ENCODE measurements around the gene CLDN19.
A peak's percentile ranks its signal among the peaks of the same experiment; 100 is the strongest.

CLDN19 gene

DNA sequence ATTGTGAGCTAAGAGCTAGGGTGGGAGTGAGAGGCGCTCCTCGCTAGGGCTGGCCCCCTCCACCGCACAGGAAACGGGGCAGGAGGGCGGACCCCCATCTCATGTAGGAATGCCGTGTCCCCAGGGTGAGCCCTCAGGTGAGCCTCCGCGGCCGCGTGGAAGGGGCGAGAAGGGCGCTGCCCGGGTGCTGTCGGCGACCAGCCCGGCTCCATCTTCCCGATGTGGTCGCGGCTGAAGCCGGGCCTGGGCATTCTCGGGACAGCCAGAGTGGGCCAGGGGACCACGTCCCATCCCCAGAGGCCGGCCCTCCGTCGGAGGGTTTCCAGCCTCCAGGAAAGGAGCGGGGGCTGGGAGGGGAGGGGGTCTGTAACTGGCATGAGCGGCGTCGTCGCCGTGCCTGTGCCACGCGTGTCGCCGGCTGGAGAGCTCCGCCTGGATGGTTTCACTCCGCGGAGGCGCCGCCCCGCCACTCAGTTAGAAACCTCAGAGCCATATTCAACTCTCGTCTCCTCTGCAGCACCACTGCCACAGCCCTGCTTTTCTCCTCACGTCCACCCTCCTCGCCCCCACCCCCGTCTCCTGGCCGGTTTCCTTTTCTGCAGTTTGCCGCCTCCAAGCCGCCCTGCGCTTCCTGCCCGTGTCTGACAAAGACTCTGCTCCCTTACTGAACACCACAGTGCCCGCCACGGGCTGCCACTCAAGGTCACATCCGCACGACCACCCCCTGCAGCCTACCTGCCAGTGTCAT, 45.1 kb upstream of the CLDN19 start, which contains the start of gene TMEM269:
TMEM269 (plus strand) TSS at position 46 of the 748 bp plus-strand sequence. CDS start 4,903 bp downstream, outside the sequence.
- H2AFZ ChIP-seq (ENCODE audit: low read length): no peak within 1 kb of the TSS
- peak within 1 kb of the TSS; percentile 17 for H3K14ac ChIP-seq (ENCODE audit: low read length)
- no peak within 1 kb of the TSS for H3K4me3 ChIP-seq (ENCODE audit: low read length in 2 of 2)
- WGBS, 2 donors (ENCODE audit: extremely low coverage in 2 of 2, insufficient read length in 2 of 2, insufficient replicate concordance in 1 of 2): no CpG with 5 or more reads among the region's 54 CpGs
- H3K4me1 ChIP-seq (ENCODE audit: control insufficient read depth in 2 of 2, insufficient read depth in 1 of 2, low read depth in 1 of 2, low read length in 2 of 2): peaks cover 0 to 2% of the 10 kb centered on the region in 2 donors
- H2BK15ac ChIP-seq (ENCODE audit: low read length): no peak within 1 kb of the TSS
- H2BK12ac ChIP-seq (ENCODE audit: low read length): no peak within 1 kb of the TSS
- no peak within 1 kb of the TSS for H4K91ac ChIP-seq (ENCODE audit: low read depth, low read length, poor library complexity)
- peak within 1 kb of the TSS; percentile 21 for H3K18ac ChIP-seq (ENCODE audit: low read length)
- H3K9ac ChIP-seq (ENCODE audit: low read depth, low read length, poor library complexity): peak within 1 kb of the TSS; percentile 55
- peak within 1 kb of the TSS; percentile 61 for H2AK5ac ChIP-seq (ENCODE audit: low read depth, low read length)
- peaks cover 9 to 42% of the 10 kb centered on the region in 2 donors for H3K36me3 ChIP-seq (replicated peaks in 1 of 2; ENCODE audit: control insufficient read depth in 2 of 2, insufficient read depth in 2 of 2, low read length in 2 of 2)
- no peak within 1 kb of the TSS for H3K4me2 ChIP-seq (ENCODE audit: insufficient read depth, low read length, poor library complexity, severe bottlenecking)
- H3K23ac ChIP-seq (ENCODE audit: low read depth, low read length, poor library complexity): peak within 1 kb of the TSS; percentile 44
- H2BK5ac ChIP-seq (ENCODE audit: low read length): peak within 1 kb of the TSS; percentile 78
- no peak within 1 kb of the TSS for H3K27ac ChIP-seq (replicated peaks; ENCODE audit: low read length)
- H2BK120ac ChIP-seq (ENCODE audit: low read depth, low read length): no peak within 1 kb of the TSS
- H3K27me3 ChIP-seq (ENCODE audit: control insufficient read depth in 3 of 3, insufficient read depth in 3 of 3, low read depth in 1 of 3, low read length in 3 of 3): peaks cover 0 to 2% (median 0%) of the 10 kb centered on the region in 3 experiments
- no peak within 1 kb of the TSS for H3K4ac ChIP-seq (ENCODE audit: low read length)
- DNase-seq (ENCODE audit: low spot score): no peak
- H4K8ac ChIP-seq (ENCODE audit: low read depth, low read length): no peak within 1 kb of the TSS
- H3K79me1 ChIP-seq (ENCODE audit: low read depth, low read length): no peaks in the 10 kb centered on the region
- H3K9me3 ChIP-seq (replicated peaks in 1 of 2; ENCODE audit: control insufficient read depth in 2 of 2, insufficient read depth in 1 of 2, low read depth in 1 of 2, low read length in 2 of 2): no peaks in the 10 kb centered on the region

DNA sequence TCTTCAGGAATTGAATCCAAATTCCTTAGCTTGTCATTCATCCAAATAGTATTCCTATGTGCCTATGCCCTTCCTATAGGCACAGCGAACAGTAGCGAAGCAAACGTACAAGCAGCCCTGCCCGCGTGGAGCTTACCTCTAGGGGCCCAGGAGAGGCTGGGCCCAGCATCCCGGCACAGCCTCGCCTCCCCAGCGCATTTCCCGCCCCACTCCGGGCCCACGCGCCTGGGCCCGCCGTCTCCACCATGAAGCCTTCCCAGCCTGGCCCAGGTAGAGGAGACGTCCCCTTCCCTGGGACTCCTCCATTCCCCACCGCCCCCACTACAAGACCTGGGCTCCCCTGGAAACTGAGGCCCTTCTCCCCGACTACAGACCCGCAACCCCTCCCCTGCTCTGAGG, 44.5 kb upstream of the CLDN19 start:
- peak overlapping the region; percentile 17 for H3K14ac ChIP-seq (ENCODE audit: low read length)
- H3K9me3 ChIP-seq (replicated peaks in 1 of 2; ENCODE audit: control insufficient read depth in 2 of 2, insufficient read depth in 1 of 2, low read depth in 1 of 2, low read length in 2 of 2): no peaks in the 10 kb centered on the region
- H3K9ac ChIP-seq (ENCODE audit: low read depth, low read length, poor library complexity): no peak overlapping the region
- no peak overlapping the region for H4K91ac ChIP-seq (ENCODE audit: low read depth, low read length, poor library complexity)
- H3K4me3 ChIP-seq (ENCODE audit: low read length in 2 of 2): no peak overlapping the region
- H3K23ac ChIP-seq (ENCODE audit: low read depth, low read length, poor library complexity): no peak overlapping the region
- H3K4ac ChIP-seq (ENCODE audit: low read length): no peak overlapping the region
- H2BK120ac ChIP-seq (ENCODE audit: low read depth, low read length): no peak overlapping the region
- no CpG with 5 or more reads among the region's 18 CpGs for WGBS, 2 donors (ENCODE audit: extremely low coverage in 2 of 2, insufficient read length in 2 of 2, insufficient replicate concordance in 1 of 2)
- no peak overlapping the region for H2BK12ac ChIP-seq (ENCODE audit: low read length)
- H3K18ac ChIP-seq (ENCODE audit: low read length): peak overlapping the region; percentile 21
- peaks cover 0 to 2% (median 0%) of the 10 kb centered on the region in 3 experiments for H3K27me3 ChIP-seq (ENCODE audit: control insufficient read depth in 3 of 3, insufficient read depth in 3 of 3, low read depth in 1 of 3, low read length in 3 of 3)
- no peaks in the 10 kb centered on the region for H3K79me1 ChIP-seq (ENCODE audit: low read depth, low read length)
- peaks cover 9 to 47% of the 10 kb centered on the region in 2 donors for H3K36me3 ChIP-seq (replicated peaks in 1 of 2; ENCODE audit: control insufficient read depth in 2 of 2, insufficient read depth in 2 of 2, low read length in 2 of 2)
- H4K8ac ChIP-seq (ENCODE audit: low read depth, low read length): no peak overlapping the region
- peaks cover 0 to 2% of the 10 kb centered on the region in 2 donors for H3K4me1 ChIP-seq (ENCODE audit: control insufficient read depth in 2 of 2, insufficient read depth in 1 of 2, low read depth in 1 of 2, low read length in 2 of 2)
- no peak overlapping the region for H2AFZ ChIP-seq (ENCODE audit: low read length)
- H2BK5ac ChIP-seq (ENCODE audit: low read length): peak overlapping the region; percentile 78
- H2BK15ac ChIP-seq (ENCODE audit: low read length): no peak overlapping the region
- H2AK5ac ChIP-seq (ENCODE audit: low read depth, low read length): peak overlapping the region; percentile 61
- no peak overlapping the region for H3K27ac ChIP-seq (replicated peaks; ENCODE audit: low read length)
- DNase-seq (ENCODE audit: low spot score): no peak
- no peak overlapping the region for H3K4me2 ChIP-seq (ENCODE audit: insufficient read depth, low read length, poor library complexity, severe bottlenecking)

DNA sequence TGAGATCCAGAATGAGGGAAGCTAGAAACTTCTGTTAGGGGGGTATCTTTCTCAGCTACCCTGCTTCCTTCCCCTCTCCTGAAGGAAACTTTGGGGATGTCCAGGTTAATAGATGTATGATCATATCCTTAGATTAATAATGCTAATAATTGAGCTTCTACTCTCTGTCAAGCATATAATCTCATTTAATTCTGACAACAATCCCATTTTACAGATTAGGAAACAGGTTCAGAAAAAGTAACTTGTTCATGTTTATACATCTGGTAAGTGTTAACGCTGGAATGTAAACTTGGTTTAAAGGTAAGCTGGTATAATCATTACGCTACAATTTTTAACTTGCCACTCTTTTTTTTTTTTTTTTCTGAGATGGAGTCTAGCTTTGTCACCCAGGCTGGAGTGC, 43.1 kb upstream of the CLDN19 start:
- Histone ChIP-seq H2AFZ (ENCODE audit: low read length) (no peak overlapping the region), H2BK12ac (ENCODE audit: low read length) (no peak overlapping the region), H3K79me1 (ENCODE audit: low read depth, low read length) (no peaks in the 10 kb centered on the region), H3K4me2 (ENCODE audit: insufficient read depth, low read length, poor library complexity, severe bottlenecking) (no peak overlapping the region), H3K27me3 (ENCODE audit: control insufficient read depth in 3 of 3, insufficient read depth in 3 of 3, low read depth in 1 of 3, low read length in 3 of 3) (peaks cover 0 to 2% (median 0%) of the 10 kb centered on the region in 3 experiments), H3K9ac (ENCODE audit: low read depth, low read length, poor library complexity) (no peak overlapping the region), H3K14ac (ENCODE audit: low read length) (no peak overlapping the region), H2AK5ac (ENCODE audit: low read depth, low read length) (no peak overlapping the region), H3K18ac (ENCODE audit: low read length) (no peak overlapping the region), H4K91ac (ENCODE audit: low read depth, low read length, poor library complexity) (no peak overlapping the region), H2BK15ac (ENCODE audit: low read length) (no peak overlapping the region), H4K8ac (ENCODE audit: low read depth, low read length) (no peak overlapping the region), H3K27ac (replicated peaks; ENCODE audit: low read length) (no peak overlapping the region), H3K9me3 (replicated peaks in 1 of 2; ENCODE audit: control insufficient read depth in 2 of 2, insufficient read depth in 1 of 2, low read depth in 1 of 2, low read length in 2 of 2) (no peaks in the 10 kb centered on the region), H3K4me1 (ENCODE audit: control insufficient read depth in 2 of 2, insufficient read depth in 1 of 2, low read depth in 1 of 2, low read length in 2 of 2) (peaks cover 0 to 2% of the 10 kb centered on the region in 2 donors), H3K4ac (ENCODE audit: low read length) (no peak overlapping the region), H2BK120ac (ENCODE audit: low read depth, low read length) (no peak overlapping the region), H3K36me3 (replicated peaks in 1 of 2; ENCODE audit: control insufficient read depth in 2 of 2, insufficient read depth in 2 of 2, low read length in 2 of 2) (peaks cover 9 to 60% of the 10 kb centered on the region in 2 donors), H2BK5ac (ENCODE audit: low read length) (no peak overlapping the region), H3K4me3 (ENCODE audit: low read length in 2 of 2) (no peak overlapping the region), H3K23ac (ENCODE audit: low read depth, low read length, poor library complexity) (no peak overlapping the region)
- DNase-seq (ENCODE audit: low spot score): no peak
- no CpG with 5 or more reads among the region's 2 CpGs for WGBS, 2 donors (ENCODE audit: extremely low coverage in 2 of 2, insufficient read length in 2 of 2, insufficient replicate concordance in 1 of 2)

DNA sequence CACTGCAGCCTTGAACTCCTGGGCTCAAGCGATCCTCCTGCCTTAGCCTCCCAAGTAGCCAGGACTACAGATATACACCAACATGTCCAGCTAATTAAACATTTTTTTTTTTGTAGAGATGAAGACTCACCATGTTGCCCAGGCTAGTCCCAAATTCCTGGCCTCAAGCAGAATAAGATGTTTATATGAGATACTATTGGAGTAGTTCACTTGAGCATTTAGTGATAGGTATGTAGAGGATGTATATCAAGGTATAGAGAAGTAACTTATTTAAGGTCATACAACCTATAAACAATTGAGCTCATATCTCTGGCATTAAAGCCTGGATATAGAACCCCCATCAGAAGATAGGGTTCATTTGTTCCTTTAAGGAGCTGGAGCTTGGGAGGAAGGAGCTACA, 40.1 kb upstream of the CLDN19 start:
- Histone ChIP-seq H2BK5ac (ENCODE audit: low read length) (no peak overlapping the region), H3K9me3 (replicated peaks in 1 of 2; ENCODE audit: control insufficient read depth in 2 of 2, insufficient read depth in 1 of 2, low read depth in 1 of 2, low read length in 2 of 2) (no peaks in the 10 kb centered on the region), H3K18ac (ENCODE audit: low read length) (no peak overlapping the region), H3K36me3 (replicated peaks in 1 of 2; ENCODE audit: control insufficient read depth in 2 of 2, insufficient read depth in 2 of 2, low read length in 2 of 2) (peaks cover 17 to 87% of the 10 kb centered on the region in 2 donors), H4K91ac (ENCODE audit: low read depth, low read length, poor library complexity) (no peak overlapping the region), H2AK5ac (ENCODE audit: low read depth, low read length) (no peak overlapping the region), H3K4me2 (ENCODE audit: insufficient read depth, low read length, poor library complexity, severe bottlenecking) (no peak overlapping the region), H2AFZ (ENCODE audit: low read length) (no peak overlapping the region), H3K79me1 (ENCODE audit: low read depth, low read length) (no peaks in the 10 kb centered on the region), H3K4me1 (ENCODE audit: control insufficient read depth in 2 of 2, insufficient read depth in 1 of 2, low read depth in 1 of 2, low read length in 2 of 2) (no peaks in the 10 kb centered on the region), H3K27ac (replicated peaks; ENCODE audit: low read length) (no peak overlapping the region), H3K27me3 (ENCODE audit: control insufficient read depth in 3 of 3, insufficient read depth in 3 of 3, low read depth in 1 of 3, low read length in 3 of 3) (no peaks in the 10 kb centered on the region), H4K8ac (ENCODE audit: low read depth, low read length) (no peak overlapping the region), H3K14ac (ENCODE audit: low read length) (no peak overlapping the region), H3K9ac (ENCODE audit: low read depth, low read length, poor library complexity) (no peak overlapping the region), H2BK120ac (ENCODE audit: low read depth, low read length) (no peak overlapping the region), H2BK12ac (ENCODE audit: low read length) (no peak overlapping the region), H3K4ac (ENCODE audit: low read length) (no peak overlapping the region), H2BK15ac (ENCODE audit: low read length) (no peak overlapping the region), H3K23ac (ENCODE audit: low read depth, low read length, poor library complexity) (no peak overlapping the region), H3K4me3 (ENCODE audit: low read length in 2 of 2) (no peak overlapping the region)
- WGBS, 2 donors (ENCODE audit: extremely low coverage in 2 of 2, insufficient read length in 2 of 2, insufficient replicate concordance in 1 of 2): no CpG with 5 or more reads among the region's 1 CpG
- DNase-seq (ENCODE audit: low spot score): no peak

Measured in neuronal stem cell (in vitro differentiated cells).